ENCODE results near the gene JOSD2. TPM values are rescaled to one million over a fixed set of nuclear protein-coding genes. Genes with fewer than 3 reads are reported as not detected.

The JOSD2 gene
- total and polyA plus RNA-seq, 9 of the 15 experiments (the other 6 are each of a cell fraction or from before 2014, with no cell fraction given): 0.06 to 14.4 (median 3.1) TPM

Other genes with a start within 250 kb of the JOSD2 start
Only the 7 nearest of the 14 such genes appear.
- gene POLD1, start 126.8 kb downstream of the JOSD2 start, total RNA-seq (2014; rRNA removed): 258 and 338 TPM in 2 replicates
- gene POLD1, start 126.8 kb downstream of the JOSD2 start, total RNA-seq (2014; rRNA removed; fragmentation: Illumina TruSeq; extraction: Trizol): 15.3 and 28.3 TPM in 2 replicates
- 89.4 and 95.2 TPM in 2 replicates for gene POLD1, start 126.8 kb downstream of the JOSD2 start, total RNA-seq (2015; rRNA removed; fragmentation: Illumina TruSeq; extraction: Trizol)
- gene POLD1, start 126.8 kb downstream of the JOSD2 start, total RNA-seq (2021): 296 and 312 TPM in 2 replicates
- gene POLD1, start 126.8 kb downstream of the JOSD2 start, polyA plus RNA-seq (2011; rRNA removed): 45.2 and 88.6 TPM in 2 replicates
- gene POLD1, start 126.8 kb downstream of the JOSD2 start, polyA plus RNA-seq (2014; fragmentation: Illumina TruSeq; extraction: Trizol): 47.8 and 97.9 TPM in 2 replicates
- 1 to 10 TPM; 1.3 to 6.4 TPM for gene POLD1, start 126.8 kb downstream of the JOSD2 start, polyA plus RNA-seq (2014; fragmentation: Nextera tagmentation; extraction: Ambion mirVana)
- gene POLD1, start 126.8 kb downstream of the JOSD2 start, polyA plus RNA-seq (2014; rRNA removed): 161 and 163 TPM in 2 replicates
- gene SPIB, start 92.3 kb downstream of the JOSD2 start, total RNA-seq (2014; rRNA removed): 0.33 and 0.45 TPM in 2 replicates
- gene SPIB, start 92.3 kb downstream of the JOSD2 start, total RNA-seq (2014; rRNA removed; fragmentation: Illumina TruSeq; extraction: Trizol): 0.22 and 0.25 TPM in 2 replicates
- gene SPIB, start 92.3 kb downstream of the JOSD2 start, total RNA-seq (2015; rRNA removed; fragmentation: Illumina TruSeq; extraction: Trizol): 0.40 and 0.45 TPM in 2 replicates
- gene SPIB, start 92.3 kb downstream of the JOSD2 start, total RNA-seq (2021): 1.0 and 1.3 TPM in 2 replicates
- 0.46 and 0.60 TPM in 2 replicates for gene SPIB, start 92.3 kb downstream of the JOSD2 start, polyA plus RNA-seq (2011; rRNA removed)
- 0.24 and 0.76 TPM in 2 replicates for gene SPIB, start 92.3 kb downstream of the JOSD2 start, polyA plus RNA-seq (2014; fragmentation: Illumina TruSeq; extraction: Trizol)
- under 1 TPM in 1 of 2 experiments, not detected in 1; 0.06 TPM for gene SPIB, start 92.3 kb downstream of the JOSD2 start, polyA plus RNA-seq (2014; fragmentation: Nextera tagmentation; extraction: Ambion mirVana)
- gene SPIB, start 92.3 kb downstream of the JOSD2 start, polyA plus RNA-seq (2014; rRNA removed): 0.53 and 0.92 TPM in 2 replicates
- gene MYBPC2, start 78.3 kb downstream of the JOSD2 start, total RNA-seq (2014; rRNA removed): not detected in 2 replicates
- not detected in 2 replicates for gene MYBPC2, start 78.3 kb downstream of the JOSD2 start, total RNA-seq (2014; rRNA removed; fragmentation: Illumina TruSeq; extraction: Trizol)
- not detected in 2 replicates for gene MYBPC2, start 78.3 kb downstream of the JOSD2 start, total RNA-seq (2015; rRNA removed; fragmentation: Illumina TruSeq; extraction: Trizol)
- 0.04 TPM in 1 of 2 replicates, not detected in the other for gene MYBPC2, start 78.3 kb downstream of the JOSD2 start, total RNA-seq (2021)
- 0.14 and 0.19 TPM in 2 replicates for gene MYBPC2, start 78.3 kb downstream of the JOSD2 start, polyA plus RNA-seq (2011; rRNA removed)
- gene MYBPC2, start 78.3 kb downstream of the JOSD2 start, polyA plus RNA-seq (2014; fragmentation: Illumina TruSeq; extraction: Trizol): not detected in 2 replicates
- gene MYBPC2, start 78.3 kb downstream of the JOSD2 start, polyA plus RNA-seq (2014; fragmentation: Nextera tagmentation; extraction: Ambion mirVana): not detected
- 0.01 TPM in 1 of 2 replicates, not detected in the other for gene MYBPC2, start 78.3 kb downstream of the JOSD2 start, polyA plus RNA-seq (2014; rRNA removed)
- gene EMC10, start 34.7 kb downstream of the JOSD2 start, total RNA-seq (2014; rRNA removed): 40.4 and 48.9 TPM in 2 replicates
- gene EMC10, start 34.7 kb downstream of the JOSD2 start, total RNA-seq (2014; rRNA removed; fragmentation: Illumina TruSeq; extraction: Trizol): 6.1 and 7.4 TPM in 2 replicates
- gene EMC10, start 34.7 kb downstream of the JOSD2 start, total RNA-seq (2015; rRNA removed; fragmentation: Illumina TruSeq; extraction: Trizol): 25.2 and 25.8 TPM in 2 replicates
- 42.5 and 46.0 TPM in 2 replicates for gene EMC10, start 34.7 kb downstream of the JOSD2 start, total RNA-seq (2021)
- gene EMC10, start 34.7 kb downstream of the JOSD2 start, polyA plus RNA-seq (2011; rRNA removed): 12.4 and 13.7 TPM in 2 replicates
- 13.1 and 27.3 TPM in 2 replicates for gene EMC10, start 34.7 kb downstream of the JOSD2 start, polyA plus RNA-seq (2014; fragmentation: Illumina TruSeq; extraction: Trizol)
- gene EMC10, start 34.7 kb downstream of the JOSD2 start, polyA plus RNA-seq (2014; fragmentation: Nextera tagmentation; extraction: Ambion mirVana): 1 to 10 TPM; 1.4 to 2.9 TPM
- 34.5 and 38.2 TPM in 2 replicates for gene EMC10, start 34.7 kb downstream of the JOSD2 start, polyA plus RNA-seq (2014; rRNA removed)
- gene GARIN5A, start 34.3 kb downstream of the JOSD2 start, total RNA-seq (2014; rRNA removed): 0.23 and 0.33 TPM in 2 replicates
- not detected in 2 replicates for gene GARIN5A, start 34.3 kb downstream of the JOSD2 start, total RNA-seq (2014; rRNA removed; fragmentation: Illumina TruSeq; extraction: Trizol)
- 0.47 TPM in 1 of 2 replicates, not detected in the other for gene GARIN5A, start 34.3 kb downstream of the JOSD2 start, total RNA-seq (2015; rRNA removed; fragmentation: Illumina TruSeq; extraction: Trizol)
- gene GARIN5A, start 34.3 kb downstream of the JOSD2 start, total RNA-seq (2021): 0.31 and 0.82 TPM in 2 replicates
- gene GARIN5A, start 34.3 kb downstream of the JOSD2 start, polyA plus RNA-seq (2011; rRNA removed): 0.10 and 0.26 TPM in 2 replicates
- gene GARIN5A, start 34.3 kb downstream of the JOSD2 start, polyA plus RNA-seq (2014; fragmentation: Illumina TruSeq; extraction: Trizol): 0.57 and 0.59 TPM in 2 replicates
- under 1 TPM in 1 of 2 experiments, not detected in 1; 0.13 TPM for gene GARIN5A, start 34.3 kb downstream of the JOSD2 start, polyA plus RNA-seq (2014; fragmentation: Nextera tagmentation; extraction: Ambion mirVana)
- gene GARIN5A, start 34.3 kb downstream of the JOSD2 start, polyA plus RNA-seq (2014; rRNA removed): 0.16 and 0.17 TPM in 2 replicates
- gene ASPDH, start 2.7 kb upstream of the JOSD2 start, total RNA-seq (2014; rRNA removed): not detected in 2 replicates
- gene ASPDH, start 2.7 kb upstream of the JOSD2 start, total RNA-seq (2014; rRNA removed; fragmentation: Illumina TruSeq; extraction: Trizol): not detected in 2 replicates
- not detected in 2 replicates for gene ASPDH, start 2.7 kb upstream of the JOSD2 start, total RNA-seq (2015; rRNA removed; fragmentation: Illumina TruSeq; extraction: Trizol)
- not detected in 2 replicates for gene ASPDH, start 2.7 kb upstream of the JOSD2 start, total RNA-seq (2021)
- not detected in 2 replicates for gene ASPDH, start 2.7 kb upstream of the JOSD2 start, polyA plus RNA-seq (2011; rRNA removed)
- not detected in 2 replicates for gene ASPDH, start 2.7 kb upstream of the JOSD2 start, polyA plus RNA-seq (2014; fragmentation: Illumina TruSeq; extraction: Trizol)
- gene ASPDH, start 2.7 kb upstream of the JOSD2 start, polyA plus RNA-seq (2014; fragmentation: Nextera tagmentation; extraction: Ambion mirVana): not detected
- not detected in 2 replicates for gene ASPDH, start 2.7 kb upstream of the JOSD2 start, polyA plus RNA-seq (2014; rRNA removed)
- gene LRRC4B, start 57.2 kb upstream of the JOSD2 start, total RNA-seq (2014; rRNA removed): 2.9 TPM in 2 replicates
- gene LRRC4B, start 57.2 kb upstream of the JOSD2 start, total RNA-seq (2014; rRNA removed; fragmentation: Illumina TruSeq; extraction: Trizol): 0.10 and 0.18 TPM in 2 replicates
- gene LRRC4B, start 57.2 kb upstream of the JOSD2 start, total RNA-seq (2015; rRNA removed; fragmentation: Illumina TruSeq; extraction: Trizol): 1.1 TPM in 2 replicates
- 9.5 and 9.6 TPM in 2 replicates for gene LRRC4B, start 57.2 kb upstream of the JOSD2 start, total RNA-seq (2021)
- gene LRRC4B, start 57.2 kb upstream of the JOSD2 start, polyA plus RNA-seq (2011; rRNA removed): 3.0 and 4.0 TPM in 2 replicates
- 0.21 and 2.7 TPM in 2 replicates for gene LRRC4B, start 57.2 kb upstream of the JOSD2 start, polyA plus RNA-seq (2014; fragmentation: Illumina TruSeq; extraction: Trizol)
- not detected for gene LRRC4B, start 57.2 kb upstream of the JOSD2 start, polyA plus RNA-seq (2014; fragmentation: Nextera tagmentation; extraction: Ambion mirVana)
- 2.0 and 3.1 TPM in 2 replicates for gene LRRC4B, start 57.2 kb upstream of the JOSD2 start, polyA plus RNA-seq (2014; rRNA removed)